Activated CD4-positive, alpha-beta T cell treated with anti-CD3 and anti-CD28 coated beads, Interleukin-2, amount 50 U/mL, for 1 hour (primary cell): ENCODE results near the gene PDPN.
"Not testable (repeated sequence)": the region's sequence is repeated elsewhere in the genome, so short reads cannot be mapped to it uniquely, and the experiment has no call there.

ENCODE experiments used
- DNase-seq: peaks from one replicate; pipeline ENCODE4 v3.0.0-alpha.2; 2020

PDPN gene

GRCh38 chr1:13583595-13583965 lies at the start of gene PDPN:
PDPN (plus strand) TSS chr1:13583832; CDS start chr1:13584034, 202 bp downstream.
- DNase-seq, result no peak

DNA sequence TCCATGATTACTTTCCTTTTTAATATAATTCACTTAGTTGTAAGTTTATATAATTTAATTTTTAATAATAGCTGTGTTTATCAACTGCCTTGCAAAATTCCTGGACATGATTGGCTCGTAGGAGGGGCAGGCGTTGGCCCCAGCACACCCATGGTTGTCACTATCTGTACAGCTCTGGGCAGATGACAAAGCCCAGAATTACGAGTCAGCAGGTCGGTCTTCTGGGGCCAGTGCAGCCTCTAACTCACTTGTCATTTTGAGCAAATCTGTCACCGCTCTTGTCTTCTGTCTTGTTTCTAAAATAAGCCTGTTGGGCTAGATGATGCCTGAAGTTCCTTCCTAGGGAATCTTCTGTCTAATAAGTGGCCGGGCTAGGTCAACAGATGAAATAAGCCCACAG lies 48.4 kb upstream of the PDPN start:
- no peak for DNase-seq

- DNase-seq, result no peak
These were observed 47.1 kb upstream of the PDPN start for GRCh38 chr1:13536571-13536970.

GRCh38 chr1:13538832-13539231 lies 44.8 kb upstream of the PDPN start:
- no peak for DNase-seq

GRCh38 chr1:13539683-13540082 lies 43.9 kb upstream of the PDPN start:
- DNase-seq, result no peak

GRCh38 chr1:13540866-13541265 lies 42.8 kb upstream of the PDPN start:
- DNase-seq, result no peak

GRCh38 chr1:13541435-13542215 lies 42.0 kb upstream of the PDPN start:
- DNase-seq, result no peak

DNA sequence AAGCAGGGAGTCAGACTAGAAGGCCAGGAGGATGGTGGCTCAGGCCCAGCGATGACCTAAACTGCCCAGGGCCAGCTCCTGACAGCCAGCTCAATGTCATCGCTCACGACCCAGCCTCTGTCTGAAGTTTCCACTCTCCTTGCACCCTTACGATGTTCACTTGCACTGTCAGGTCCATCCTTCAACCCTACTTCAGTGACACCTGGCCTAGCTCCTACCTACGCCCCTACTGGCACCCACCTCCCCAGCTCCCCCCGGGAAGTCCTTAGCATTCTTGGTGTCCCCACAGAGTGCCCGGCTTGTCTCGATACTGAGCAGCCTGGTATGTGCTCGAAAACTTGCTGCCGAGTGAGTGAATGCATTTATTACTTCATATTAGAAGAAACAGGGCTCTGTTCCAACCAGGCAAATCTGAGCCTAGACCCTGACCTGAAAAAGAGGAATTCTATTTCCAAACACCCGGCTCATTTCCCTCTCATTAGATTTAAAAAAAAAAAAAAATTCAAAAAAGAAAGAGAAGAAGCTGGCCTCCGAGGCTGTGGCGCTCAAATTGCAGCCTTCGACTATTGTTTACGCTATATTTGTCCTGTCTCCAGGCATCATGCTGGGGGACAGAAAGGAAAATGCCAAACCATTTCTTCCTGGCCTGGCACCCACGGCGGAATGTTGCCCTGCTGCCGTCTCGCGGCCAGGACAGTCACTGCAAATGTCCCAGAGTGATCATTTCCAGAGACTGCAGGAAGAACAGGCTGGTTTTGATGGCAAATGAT lies 40.0 kb upstream of the PDPN start:
- DNase-seq, result no peak

DNA sequence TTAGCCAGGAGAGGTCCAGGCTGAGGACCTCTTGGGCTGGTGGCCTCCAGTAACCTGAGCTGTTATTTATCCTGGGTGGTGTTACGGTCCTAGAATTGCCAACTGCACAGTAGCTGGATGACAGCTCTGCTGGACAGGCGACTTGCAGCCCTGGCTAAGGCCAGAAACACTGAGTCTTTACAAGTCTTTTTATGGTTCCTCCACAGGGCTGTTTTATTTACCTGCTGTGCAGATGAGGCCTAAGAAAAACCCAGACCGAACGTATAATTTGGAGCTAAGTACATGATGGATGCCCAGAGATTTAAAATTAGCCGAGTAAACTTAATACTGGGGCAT lies 39.4 kb upstream of the PDPN start:
- no peak for DNase-seq

DNA sequence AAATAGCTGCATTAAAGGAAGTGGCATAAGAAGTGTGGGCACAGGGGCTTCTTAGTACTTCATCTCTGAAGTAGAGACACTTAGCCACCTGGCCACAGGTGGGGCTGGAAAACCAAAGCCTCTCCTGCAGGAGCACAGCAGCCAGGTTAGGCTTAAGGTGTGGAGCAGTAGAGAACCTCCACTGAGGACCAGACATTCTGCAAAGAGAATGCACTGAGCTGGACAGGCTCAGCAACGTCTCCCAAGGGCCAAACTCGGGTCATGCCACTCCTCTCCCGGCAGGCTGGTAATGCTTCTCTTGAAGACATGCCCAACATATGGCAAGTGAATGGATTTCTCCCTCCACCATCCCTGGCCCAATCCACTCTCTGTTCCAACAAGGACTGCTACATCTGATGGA lies 36.8 kb upstream of the PDPN start:
- DNase-seq, result no peak

DNA sequence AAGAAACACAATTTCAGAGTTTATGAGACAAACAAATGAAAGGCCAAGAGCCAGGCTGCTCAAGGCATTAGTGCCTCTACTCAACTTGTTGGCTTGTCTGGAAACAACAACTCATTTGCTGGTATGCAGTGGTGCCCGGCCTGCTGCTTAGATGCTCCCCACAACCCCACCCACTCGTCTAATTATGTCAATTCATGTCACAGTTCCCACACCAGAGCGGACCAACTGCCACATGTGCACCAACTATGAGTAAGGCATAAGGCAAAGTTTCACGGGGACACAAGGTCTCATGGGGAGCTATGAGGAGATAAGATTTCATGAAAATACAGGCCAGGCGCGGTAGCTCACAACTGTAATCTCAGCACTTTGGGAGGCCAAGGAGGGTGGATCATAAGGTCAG lies 35.4 kb upstream of the PDPN start:
- no peak for DNase-seq

GRCh38 chr1:13549021-13549420 lies 34.6 kb upstream of the PDPN start:
- DNase-seq, result no peak

GRCh38 chr1:13549521-13549920 lies 34.1 kb upstream of the PDPN start:
- DNase-seq, result no peak

DNA sequence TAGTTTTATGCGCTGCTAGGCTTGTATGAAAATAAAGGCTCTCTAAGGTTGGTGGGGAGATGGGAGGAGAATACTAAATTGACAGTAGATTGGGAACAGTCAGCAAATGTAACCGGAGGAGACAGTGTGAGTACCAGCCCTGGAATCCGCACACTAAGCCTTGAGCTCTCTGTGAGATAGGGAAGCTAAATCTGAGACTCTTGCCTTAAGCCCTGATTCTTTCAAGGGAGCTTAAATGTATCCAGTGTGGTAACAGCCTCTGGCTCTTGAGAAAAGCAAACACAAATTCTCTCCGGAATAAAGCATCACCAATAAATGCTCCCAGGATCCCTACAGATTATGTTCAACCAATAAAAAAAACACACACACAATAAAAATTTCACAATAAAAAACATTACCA lies 33.0 kb upstream of the PDPN start:
- DNase-seq, result no peak

DNA sequence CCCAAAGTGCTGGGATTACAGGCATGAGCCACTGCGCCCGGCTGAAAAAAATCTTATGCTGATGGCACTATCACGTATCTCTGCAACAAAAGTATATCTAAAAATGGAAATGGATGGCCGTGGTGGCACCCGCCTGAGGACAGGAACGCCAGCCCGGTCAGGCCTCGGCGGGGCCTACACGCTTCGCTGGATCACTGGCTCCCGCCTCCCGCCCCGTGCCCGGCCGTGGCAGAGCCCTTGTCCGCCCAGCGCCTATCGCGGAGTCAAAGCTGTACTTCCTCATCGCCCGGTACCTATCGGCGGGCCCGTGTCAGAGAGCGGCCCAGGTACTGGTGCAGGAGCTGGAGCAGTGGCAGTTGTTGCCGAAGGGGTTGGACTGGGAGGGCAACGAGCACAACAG lies 28.8 kb upstream of the PDPN start:
- no peak for DNase-seq

DNA sequence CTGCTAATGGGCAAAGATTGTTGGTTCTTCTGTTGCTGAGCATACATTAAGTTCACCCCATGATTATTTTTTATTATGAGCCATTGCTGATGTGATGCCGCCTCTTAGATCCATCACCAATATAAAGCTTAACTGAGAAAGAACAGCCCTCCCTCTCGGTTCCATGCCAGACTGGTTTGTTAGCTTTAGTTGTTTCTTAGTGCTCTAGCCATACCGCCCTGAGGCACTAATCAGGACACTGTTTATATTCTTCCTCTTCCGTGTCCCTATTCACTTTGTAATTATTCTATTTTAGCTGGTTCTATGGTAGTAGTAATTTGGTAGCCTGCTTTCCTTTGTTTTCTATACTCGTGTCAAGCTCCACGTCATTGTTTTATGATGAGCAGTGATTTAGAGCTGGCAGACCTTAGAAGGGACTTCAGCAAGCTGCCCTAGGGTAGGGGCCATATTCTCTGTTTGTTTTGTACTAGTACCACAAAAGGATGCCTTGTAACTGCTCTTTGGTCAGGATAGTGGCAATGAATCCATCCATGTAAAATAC lies 27.3 kb upstream of the PDPN start:
- no peak for DNase-seq

- DNase-seq, result no peak
These were observed 23.1 kb upstream of the PDPN start for GRCh38 chr1:13560541-13560940.

DNA sequence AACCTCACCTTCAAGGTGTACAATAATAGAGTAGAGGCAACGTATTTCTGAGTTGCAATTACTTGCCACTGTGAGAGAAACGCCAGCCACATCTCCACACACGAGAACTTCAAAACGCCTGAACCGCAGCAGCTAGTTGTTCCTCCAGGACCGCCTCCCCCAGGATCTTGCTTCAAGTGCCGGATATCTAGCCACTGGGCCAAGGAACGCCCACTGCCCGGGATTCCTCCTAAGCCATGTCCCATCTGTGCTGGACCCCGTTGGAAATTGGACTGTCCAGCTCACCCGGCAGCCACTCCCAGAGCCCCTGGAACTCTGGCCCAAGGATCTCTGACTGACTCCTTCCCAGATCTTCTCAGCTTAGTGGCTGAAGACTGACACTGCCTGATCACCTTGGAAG lies 20.7 kb upstream of the PDPN start:
- DNase-seq, result not testable (repeated sequence)

GRCh38 chr1:13564073-13564472 lies 19.6 kb upstream of the PDPN start:
- DNase-seq, result no peak

DNA sequence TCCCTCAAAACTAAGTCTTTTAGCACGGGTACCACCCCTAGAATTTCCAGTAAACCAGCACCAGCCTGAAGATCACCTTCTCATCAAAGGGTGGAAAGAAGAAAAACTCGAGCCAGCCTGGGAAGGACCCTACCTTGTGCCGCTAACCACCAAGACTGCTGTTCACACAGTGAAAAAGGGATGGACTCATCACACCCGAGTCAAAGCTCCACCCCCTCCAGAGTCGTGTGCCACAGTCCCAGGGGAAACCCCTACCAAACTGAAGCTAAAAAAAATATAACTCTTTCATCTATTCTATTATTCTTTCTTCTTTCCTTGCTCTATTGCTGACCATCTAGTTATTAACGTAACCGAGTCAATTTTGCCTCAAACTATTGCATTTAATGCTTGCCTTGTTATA lies 13.2 kb upstream of the PDPN start:
- not testable (repeated sequence) for DNase-seq

DNA sequence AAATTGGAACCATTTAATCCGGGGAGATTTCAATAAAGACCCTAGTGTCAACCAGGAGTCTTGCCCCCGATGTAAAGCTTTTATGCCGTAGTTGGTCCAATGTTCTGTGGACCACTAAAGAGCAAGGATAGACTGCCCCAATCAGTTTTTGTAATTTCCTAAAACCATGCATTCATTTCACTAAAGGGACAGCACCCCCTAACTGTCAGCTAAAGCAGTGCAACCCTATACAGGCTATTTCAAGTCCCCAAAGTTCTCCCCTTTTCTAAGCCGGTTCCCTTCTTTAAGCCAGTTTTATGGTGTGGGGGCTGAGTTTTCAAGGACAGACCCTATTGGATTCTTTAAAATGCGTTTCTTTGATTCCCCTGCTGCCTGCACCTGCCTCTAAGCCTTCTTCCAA lies 12.7 kb upstream of the PDPN start:
- no peak for DNase-seq

GRCh38 chr1:13573586-13573985 lies 10.0 kb upstream of the PDPN start:
- no peak for DNase-seq

- DNase-seq, result no peak
These were observed 6.7 kb upstream of the PDPN start for GRCh38 chr1:13576926-13577325.

DNA sequence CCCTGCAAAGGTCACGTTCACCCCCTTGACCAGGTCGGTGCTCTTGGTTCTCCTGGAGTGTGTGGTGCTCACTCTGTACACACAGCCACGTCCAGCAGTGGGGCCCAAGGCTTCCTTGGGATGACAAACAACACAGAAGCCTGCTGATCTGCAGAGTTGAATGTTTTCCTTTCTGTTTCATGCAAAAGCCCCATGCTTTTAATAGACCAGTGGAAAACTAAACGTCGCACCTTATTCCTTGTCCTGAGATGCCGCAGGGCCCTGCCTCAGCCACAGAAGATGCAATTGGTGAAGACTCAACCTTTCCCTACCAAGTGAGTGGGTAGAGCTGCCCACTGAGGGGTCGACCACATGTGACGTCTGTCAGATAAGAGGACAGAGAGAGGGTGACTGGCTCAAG lies 5.8 kb upstream of the PDPN start:
- DNase-seq, result no peak

DNA sequence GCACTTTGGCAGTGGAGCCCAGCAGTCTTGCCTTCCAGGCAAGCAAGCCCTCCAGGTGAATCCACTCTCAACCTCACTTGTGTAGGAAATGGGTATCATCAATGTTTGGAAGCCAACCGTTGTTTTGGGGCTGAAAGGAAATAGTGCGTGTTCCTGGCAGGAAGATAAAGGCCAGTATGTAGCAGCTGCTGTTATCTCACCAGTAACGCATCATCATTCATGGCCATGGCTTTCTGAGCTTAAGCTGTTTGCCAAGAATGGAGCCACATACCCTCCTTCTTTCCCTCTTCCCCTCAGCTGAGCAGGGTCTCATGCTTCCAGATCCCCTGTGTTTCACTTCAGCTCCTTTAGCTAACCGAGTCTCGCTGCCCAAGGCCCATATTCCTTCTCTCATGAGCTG lies 2.2 kb upstream of the PDPN start:
- DNase-seq, result no peak
